OCI-LY3 (cell line): ENCODE measurements around the gene GPER1.

Source experiments
- H2AFZ ChIP-seq: fragments of 200-600, 300-600 bp; shearing (Covaris generic); 2 replicates; pipeline ENCODE4 v1.6.0; 2014; ENCODE audit warnings: antibody characterized with exemption, low read depth, low read length
- H3K27ac ChIP-seq: fragments of 200-600, 300-600 bp; sonication (generic); 2 replicates; pipeline ENCODE4 v1.5.1; 2014; ENCODE audit warnings: mild to moderate bottlenecking, low read length, moderate library complexity, mixed read lengths
- H3K27me3 ChIP-seq: fragments of 200-600, 300-600 bp; sonication (generic); 2 replicates; pipeline ENCODE4 v1.6.1; 2014; ENCODE audit warnings: low read depth, low read length, mixed read lengths
- H3K36me3 ChIP-seq: fragments of 200-600, 300-600 bp; sonication (generic); replicated peaks from 2 replicates; pipeline ENCODE3; 2014; ENCODE audit warnings: low read depth, low read length, mixed read lengths
- H3K4me1 ChIP-seq: fragments of 300-600, 200-600 bp; sonication (generic); 2 replicates; pipeline ENCODE4 v1.6.1; 2014; ENCODE audit warnings: low read length, mixed read lengths
- H3K4me2 ChIP-seq: fragments of 200-600, 300-600 bp; sonication (generic); 2 replicates; pipeline ENCODE4 v1.6.1; 2014; ENCODE audit warnings: low read length, mixed read lengths
- H3K4me3 ChIP-seq: fragments of 300-600, 200-600 bp; sonication (generic); 2 replicates; pipeline ENCODE4 v1.5.1; 2014; ENCODE audit warnings: antibody characterized with exemption, mild to moderate bottlenecking, low read length, moderate library complexity
- H3K79me2 ChIP-seq: fragments of 300-600, 200-600 bp; shearing (Covaris generic); 2 replicates; pipeline ENCODE4 v1.6.1; 2014; ENCODE audit warnings: mild to moderate bottlenecking, low read length, mixed read lengths
- H3K9ac ChIP-seq: fragments of 300-600, 200-600 bp; shearing (Covaris generic); 2 replicates; pipeline ENCODE4 v1.6.0; 2014; ENCODE audit warnings: mild to moderate bottlenecking, low read length, moderate library complexity
- H3K9me3 ChIP-seq: fragments of 200-600, 300-600 bp; shearing (Covaris generic); 2 replicates; pipeline ENCODE4 v1.6.1; 2014; ENCODE audit warnings: low read length, mixed read lengths; ENCODE audit not compliant: insufficient read depth
- H4K20me1 ChIP-seq: fragments of 200-600, 300-600 bp; sonication (generic); 2 replicates; pipeline ENCODE4 v1.6.1; 2016; ENCODE audit warnings: low read length, mixed read lengths; ENCODE audit not compliant: insufficient read depth
- CTCF ChIP-seq: fragments of 200-600, 300-600 bp; sonication (generic); IDR thresholded peaks from 2 replicates; pipeline ENCODE4 v1.5.1; 2014; ENCODE audit warnings: antibody characterized with exemption, low read length, low read depth
- EZH2phosphoT487 ChIP-seq: fragments of 200-600 bp; shearing (Covaris generic); IDR thresholded peaks from 2 replicates; pipeline ENCODE4 v1.6.1; 2018; ENCODE audit warnings: antibody characterized with exemption, mixed run types, low read depth

GPER1 gene

GRCh38 chr7:1049801-1050200 is 38.1 kb upstream of the GPER1 start:
- no peak overlapping the region for H3K4me2 ChIP-seq
- H3K79me2 ChIP-seq, result no peaks in the 10 kb centered on the region
- H2AFZ ChIP-seq, result no peak overlapping the region
- no peaks in the 10 kb centered on the region for H3K36me3 ChIP-seq
- H3K27me3 ChIP-seq, result no peaks in the 10 kb centered on the region
- H4K20me1 ChIP-seq, result no peaks in the 10 kb centered on the region; the same call in 1 of the 2 replicates
- peaks cover 13% of the 10 kb centered on the region for H3K4me1 ChIP-seq
- no peak overlapping the region for H3K4me3 ChIP-seq
- no peak overlapping the region for H3K9ac ChIP-seq
- H3K27ac ChIP-seq, result no peak overlapping the region
- no peaks in the 10 kb centered on the region for H3K9me3 ChIP-seq
- TF ChIP-seq CTCF (no peak), EZH2phosphoT487 (no peak)

- Histone ChIP-seq H3K27me3 (no peaks in the 10 kb centered on the region), H3K36me3 (no peaks in the 10 kb centered on the region), H3K4me2 (no peak overlapping the region), H3K4me1 (peaks cover 8% of the 10 kb centered on the region), H2AFZ (no peak overlapping the region), H3K4me3 (no peak overlapping the region), H3K9me3 (no peaks in the 10 kb centered on the region), H4K20me1 (no peaks in the 10 kb centered on the region; the same call in 1 of the 2 replicates), H3K79me2 (no peaks in the 10 kb centered on the region), H3K27ac (no peak overlapping the region), H3K9ac (no peak overlapping the region)
- TF ChIP-seq EZH2phosphoT487 (no peak), CTCF (no peak)
Observed at GRCh38 chr7:1050254-1050906, 37.5 kb upstream of the GPER1 start.

- H3K79me2 ChIP-seq, result no peaks in the 10 kb centered on the region
- no peak for TF ChIP-seq EZH2phosphoT487
- TF ChIP-seq CTCF, result no peak
- no peak overlapping the region for H3K9ac ChIP-seq
Observed at GRCh38 chr7:1050956-1051690, 36.8 kb upstream of the GPER1 start.

GRCh38 chr7:1052031-1052818 is 35.7 kb upstream of the GPER1 start:
- H3K9ac ChIP-seq, result no peak overlapping the region

More at GRCh38 chr7:1050956-1051690, 36.8 kb upstream of the GPER1 start:
- Histone ChIP-seq H3K4me2 (no peak overlapping the region), H3K9me3 (no peaks in the 10 kb centered on the region), H3K27me3 (no peaks in the 10 kb centered on the region), H2AFZ (no peak overlapping the region), H3K27ac (no peak overlapping the region), H3K4me1 (peaks cover 8% of the 10 kb centered on the region), H3K36me3 (no peaks in the 10 kb centered on the region), H4K20me1 (no peaks in the 10 kb centered on the region; the same call in 1 of the 2 replicates), H3K4me3 (no peak overlapping the region)

More at GRCh38 chr7:1052031-1052818, 35.7 kb upstream of the GPER1 start:
- H4K20me1 ChIP-seq, result no peaks in the 10 kb centered on the region; the same call in 1 of the 2 replicates
- peaks cover 8% of the 10 kb centered on the region for H3K4me1 ChIP-seq
- no peak overlapping the region for H3K4me2 ChIP-seq
- H3K79me2 ChIP-seq, result no peaks in the 10 kb centered on the region
- H2AFZ ChIP-seq, result no peak overlapping the region
- no peaks in the 10 kb centered on the region for H3K36me3 ChIP-seq
- TF ChIP-seq EZH2phosphoT487, result no peak
- TF ChIP-seq CTCF, result no peak
- H3K27ac ChIP-seq, result no peak overlapping the region
- no peaks in the 10 kb centered on the region for H3K27me3 ChIP-seq
- H3K9me3 ChIP-seq, result no peaks in the 10 kb centered on the region
- no peak overlapping the region for H3K4me3 ChIP-seq
